A204.1 (cell line): ENCODE results near the gene TRMT10A.

Experiments
- FAIRE-seq: peaks from 2 replicates; lab custom pipeline; 2012; peaks lifted over from hg19 to GRCh38; lab: Jason Lieb, UNC

Gene TRMT10A

GRCh38 chr4:99563310-99564186 is at the start of gene TRMT10A:
TRMT10A (minus strand) TSS chr4:99564039; CDS start chr4:99559338, 4,701 bp downstream.
- FAIRE-seq, result peak; percentile 91

GRCh38 chr4:99612704-99613103 is 48.9 kb upstream of the TRMT10A start:
- FAIRE-seq, result no peak

DNA sequence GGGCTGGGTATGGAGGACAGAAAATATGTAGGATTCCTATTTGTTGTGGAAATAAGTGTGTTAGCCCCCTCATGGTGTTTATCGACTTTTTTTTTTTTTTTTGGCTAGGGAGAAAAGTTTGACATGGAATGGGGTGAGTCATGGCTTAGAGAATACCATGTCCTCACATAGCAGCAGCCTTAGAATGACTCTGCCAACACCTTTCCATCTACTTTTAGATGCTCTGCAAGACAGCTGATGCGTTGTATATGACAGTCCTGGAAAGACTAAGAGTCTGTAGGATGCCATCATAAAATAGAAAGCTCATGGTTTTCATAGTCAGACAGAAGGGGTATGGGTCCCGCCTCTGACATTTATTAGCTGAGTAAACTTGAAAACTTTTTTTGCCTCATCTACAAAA is 48.4 kb upstream of the TRMT10A start:
- no peak for FAIRE-seq

DNA sequence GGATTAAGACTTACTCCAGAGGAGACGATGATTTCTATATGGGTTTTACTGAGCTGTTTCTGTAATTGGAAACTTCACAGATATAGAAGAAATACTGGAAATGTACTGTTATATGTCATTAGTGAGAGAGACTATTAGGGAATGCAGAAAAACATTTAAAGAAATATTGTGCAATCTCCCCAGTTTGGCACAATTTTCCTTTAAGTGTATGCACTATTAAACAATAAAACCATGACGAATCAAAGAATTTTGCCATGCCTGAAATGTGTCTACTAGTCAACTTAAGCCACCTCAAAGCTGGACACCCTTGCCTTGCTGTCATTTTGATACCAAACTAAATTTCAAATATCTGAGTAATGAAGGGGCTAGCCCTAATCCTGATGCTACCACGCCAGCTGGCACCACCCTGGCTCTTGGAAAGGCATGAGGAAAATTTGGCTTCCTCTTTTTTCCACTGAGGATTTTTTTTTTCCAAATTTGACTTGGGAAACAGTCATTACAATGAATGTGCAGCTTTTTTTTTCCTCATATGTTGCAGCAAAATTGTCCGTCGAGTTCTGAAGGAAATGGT is 46.9 kb upstream of the TRMT10A start:
- FAIRE-seq, result no peak

DNA sequence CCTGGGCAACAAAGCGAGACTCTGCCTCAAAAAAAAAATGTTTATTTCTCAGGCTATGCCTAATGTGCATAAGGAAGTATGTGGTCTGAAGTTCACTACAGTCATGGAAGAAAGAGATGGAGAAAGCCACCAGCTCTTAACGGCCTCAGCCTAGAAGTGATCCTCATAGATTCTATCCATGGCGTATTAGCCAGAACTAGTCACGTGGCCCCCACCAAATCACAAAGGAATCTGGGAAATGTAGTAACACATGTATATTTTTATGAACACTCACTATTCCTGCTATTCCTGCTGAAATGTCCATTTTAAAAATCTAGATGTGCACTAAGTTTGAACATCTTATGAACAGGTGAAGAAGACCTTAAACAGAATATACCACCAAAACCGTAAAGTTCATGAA is 44.6 kb upstream of the TRMT10A start:
- no peak for FAIRE-seq

DNA sequence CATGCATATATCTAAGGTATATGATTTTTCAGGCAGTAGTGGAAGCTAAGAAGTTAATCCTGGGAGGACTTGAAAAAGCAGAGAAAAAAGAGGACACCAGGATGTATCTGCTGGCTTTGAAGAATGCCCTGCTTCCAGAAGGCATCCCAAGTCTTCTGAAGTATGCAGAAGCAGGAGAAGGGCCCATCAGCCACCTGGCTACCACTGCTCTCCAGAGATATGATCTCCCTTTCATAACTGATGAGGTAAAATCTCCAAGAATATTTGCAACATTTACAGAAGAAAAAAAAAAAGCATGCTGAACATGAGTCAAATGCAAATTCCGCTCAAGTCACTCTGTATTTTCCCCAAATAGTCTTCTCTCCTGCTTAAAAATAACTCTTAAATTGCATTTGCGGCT is 42.9 kb upstream of the TRMT10A start:
- FAIRE-seq, result no peak

GRCh38 chr4:99594818-99595217 is 31.0 kb upstream of the TRMT10A start:
- FAIRE-seq, result no peak

- no peak for FAIRE-seq
Measured at GRCh38 chr4:99593781-99594641, 30.2 kb upstream of the TRMT10A start.

GRCh38 chr4:99591757-99592156 is 27.9 kb upstream of the TRMT10A start:
- FAIRE-seq, result no peak

DNA sequence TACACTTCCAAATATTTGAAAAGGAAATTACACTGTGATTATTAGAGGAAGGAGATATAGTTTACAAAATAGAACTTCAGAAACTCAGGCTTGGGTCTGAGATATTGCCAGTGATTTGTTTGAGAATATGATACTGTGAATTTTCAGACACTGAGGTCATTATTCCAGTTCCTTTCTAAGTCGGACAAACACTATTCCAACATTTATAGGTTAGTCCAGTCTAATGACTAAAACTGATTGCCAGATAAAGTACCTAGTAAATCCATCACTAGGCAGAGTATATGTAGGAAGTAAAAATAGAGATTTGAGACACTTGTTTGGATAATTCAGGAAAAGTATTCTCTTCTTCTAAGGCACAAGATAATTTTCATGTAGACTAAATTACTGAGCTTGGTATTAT is 24.0 kb upstream of the TRMT10A start:
- FAIRE-seq, result no peak

DNA sequence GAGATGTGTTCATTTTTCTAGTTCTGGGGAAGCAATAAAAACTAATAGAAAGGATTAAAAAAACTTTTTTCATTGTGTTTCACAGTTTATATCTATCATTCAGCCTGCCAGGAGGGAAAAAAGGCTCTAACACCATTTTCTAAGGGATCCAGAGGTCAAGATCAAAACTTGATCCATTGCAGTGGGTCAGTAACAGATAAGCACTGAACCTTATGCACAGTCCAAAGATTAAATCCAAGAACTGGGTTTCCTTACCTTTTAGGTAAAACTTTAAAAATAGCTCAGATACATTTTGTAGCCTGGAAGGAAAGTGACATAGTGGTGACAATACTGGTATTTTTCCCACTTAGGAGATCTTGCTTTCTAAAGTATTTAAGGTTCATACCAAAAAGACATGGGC is 23.5 kb upstream of the TRMT10A start:
- FAIRE-seq, result no peak

GRCh38 chr4:99586797-99587196 is 23.0 kb upstream of the TRMT10A start:
- FAIRE-seq, result no peak

- FAIRE-seq, result no peak
Measured at GRCh38 chr4:99586322-99586721, 22.5 kb upstream of the TRMT10A start.

GRCh38 chr4:99585516-99585915 is 21.7 kb upstream of the TRMT10A start:
- FAIRE-seq, result no peak

- FAIRE-seq, result no peak
Measured at GRCh38 chr4:99578714-99579113, 14.9 kb upstream of the TRMT10A start.

GRCh38 chr4:99574530-99575324 is 10.9 kb upstream of the TRMT10A start, which contains the start of gene MTTP:
MTTP (plus strand) TSS chr4:99574824; CDS start chr4:99574910, 86 bp downstream.
- FAIRE-seq, result no peak

GRCh38 chr4:99573735-99574368 is 10.0 kb upstream of the TRMT10A start:
- no peak for FAIRE-seq

GRCh38 chr4:99572527-99573240 is 8.8 kb upstream of the TRMT10A start:
- FAIRE-seq, result no peak

GRCh38 chr4:99571883-99572282 is 8.0 kb upstream of the TRMT10A start:
- no peak for FAIRE-seq

DNA sequence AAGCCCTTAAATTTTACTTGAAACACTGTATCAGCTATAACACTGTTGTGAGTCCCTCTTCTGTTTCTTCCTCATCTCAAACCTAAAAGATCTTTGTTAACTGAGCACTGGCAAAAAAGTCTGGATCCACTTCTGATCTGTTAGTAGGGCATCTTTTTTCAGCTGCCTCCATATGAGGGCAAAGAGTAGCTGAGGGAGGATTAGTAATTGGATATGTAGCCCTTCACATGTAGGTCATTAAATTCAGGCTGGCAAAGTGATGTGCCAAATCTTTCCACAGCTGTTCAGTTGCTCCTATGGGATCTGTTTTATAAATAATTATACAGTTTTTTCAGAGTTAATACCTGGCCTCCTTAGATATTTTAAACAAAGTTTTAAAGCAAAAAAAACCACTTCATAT is 1.1 kb upstream of the TRMT10A start:
- no peak for FAIRE-seq

DNA sequence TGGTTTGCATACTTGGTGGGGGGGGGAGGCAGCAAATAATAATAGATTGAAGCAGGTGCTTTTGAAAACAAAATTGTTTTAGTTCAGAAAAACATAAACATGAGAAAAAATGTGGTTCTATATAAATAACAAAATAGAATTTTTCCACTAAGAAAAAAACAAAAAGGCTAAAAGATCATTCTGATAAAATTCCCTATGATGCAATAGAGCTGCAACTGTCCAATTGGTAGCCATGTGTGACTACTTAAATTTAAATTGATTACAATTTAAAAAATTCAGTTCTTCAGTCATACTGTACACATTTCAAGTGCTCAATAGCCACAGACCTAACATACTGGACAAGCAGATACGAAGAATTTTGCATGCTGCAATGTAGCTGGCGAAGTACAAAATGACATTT is 11.0 kb downstream of the TRMT10A start:
- no peak for FAIRE-seq
